SKM-1 treated with dmso at 0.1 percent for 144 hours (cell line): ENCODE data around the gene DPYSL4.

Experiments
- DNase-seq: peaks from one replicate; lab custom pipeline; 2025; ENCODE audit not compliant: unreplicated experiment; lab: John Stamatoyannopoulos, UW

The DPYSL4 gene

GRCh38 chr10:132162590-132163277, 24.0 kb upstream of the DPYSL4 start:
- DNase-seq: no peak

GRCh38 chr10:132163278-132163765, 23.4 kb upstream of the DPYSL4 start:
- peak; percentile 4 for DNase-seq

- DNase-seq: no peak
Observed at GRCh38 chr10:132163826-132164515, 22.8 kb upstream of the DPYSL4 start.

GRCh38 chr10:132164761-132165278, 21.9 kb upstream of the DPYSL4 start:
- DNase-seq: no peak

DNA sequence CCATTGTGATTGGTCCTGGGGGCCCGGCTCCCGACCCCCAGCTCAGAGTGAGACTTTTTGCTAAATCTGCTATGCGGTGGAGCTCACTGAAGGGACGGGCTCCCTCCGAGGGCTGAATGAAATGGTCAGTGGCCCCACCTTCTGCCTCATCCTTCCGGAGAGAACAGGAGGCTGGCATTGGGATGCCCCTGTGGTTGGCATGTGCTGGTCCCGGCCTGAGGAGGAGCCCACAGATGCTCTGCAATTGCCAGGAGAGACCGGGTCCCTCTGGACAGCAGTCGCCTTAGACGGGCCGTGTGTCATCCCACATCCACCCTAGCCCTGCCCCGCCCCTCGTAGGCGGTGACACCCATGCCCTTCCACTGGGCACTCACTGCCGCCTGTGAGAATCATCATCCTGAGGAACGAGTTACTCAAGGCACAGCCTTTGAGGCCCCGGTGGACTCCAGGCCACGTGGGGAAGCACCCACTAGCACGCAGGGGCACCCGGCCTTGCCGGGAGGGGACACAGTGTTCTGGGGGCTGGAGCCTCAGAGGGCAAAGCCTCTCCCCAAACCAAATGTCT, 21.2 kb upstream of the DPYSL4 start:
- no peak for DNase-seq

GRCh38 chr10:132166216-132166950, 20.4 kb upstream of the DPYSL4 start:
- DNase-seq: no peak

DNA sequence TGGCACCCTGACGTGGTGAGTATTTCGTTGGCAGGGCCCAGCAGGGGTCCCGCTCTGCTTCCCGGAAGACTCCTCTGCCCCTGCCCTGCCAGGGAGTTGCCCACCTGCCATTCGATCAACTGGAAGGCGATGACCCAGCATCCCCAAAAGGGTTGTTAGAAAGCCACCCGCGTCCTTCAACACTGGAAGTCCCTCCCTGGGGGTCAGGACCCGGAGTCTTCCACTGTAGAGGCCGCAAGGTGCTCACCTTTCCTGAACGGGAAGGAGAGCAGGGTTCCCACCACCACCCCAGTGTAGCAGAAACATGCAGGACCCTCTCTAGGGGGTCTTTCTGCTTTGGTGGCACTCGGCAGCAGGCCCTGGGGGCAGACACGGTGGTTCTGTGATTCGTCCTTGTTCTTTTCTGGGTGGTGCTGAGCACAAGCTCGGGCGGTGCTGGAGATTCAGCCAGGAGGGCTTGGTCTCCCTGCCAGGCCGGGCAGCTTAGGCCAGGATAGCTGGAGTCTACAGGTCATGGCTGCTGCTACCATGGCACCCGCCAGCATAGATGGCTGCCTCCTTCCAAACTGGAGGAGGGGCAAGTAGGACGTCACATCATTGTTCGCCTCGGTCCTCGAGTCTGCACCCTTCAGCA, 19.6 kb upstream of the DPYSL4 start:
- DNase-seq: no peak

- DNase-seq: no peak
Observed at GRCh38 chr10:132167976-132168375, 18.8 kb upstream of the DPYSL4 start.

GRCh38 chr10:132168571-132169030, 18.1 kb upstream of the DPYSL4 start:
- no peak for DNase-seq

DNA sequence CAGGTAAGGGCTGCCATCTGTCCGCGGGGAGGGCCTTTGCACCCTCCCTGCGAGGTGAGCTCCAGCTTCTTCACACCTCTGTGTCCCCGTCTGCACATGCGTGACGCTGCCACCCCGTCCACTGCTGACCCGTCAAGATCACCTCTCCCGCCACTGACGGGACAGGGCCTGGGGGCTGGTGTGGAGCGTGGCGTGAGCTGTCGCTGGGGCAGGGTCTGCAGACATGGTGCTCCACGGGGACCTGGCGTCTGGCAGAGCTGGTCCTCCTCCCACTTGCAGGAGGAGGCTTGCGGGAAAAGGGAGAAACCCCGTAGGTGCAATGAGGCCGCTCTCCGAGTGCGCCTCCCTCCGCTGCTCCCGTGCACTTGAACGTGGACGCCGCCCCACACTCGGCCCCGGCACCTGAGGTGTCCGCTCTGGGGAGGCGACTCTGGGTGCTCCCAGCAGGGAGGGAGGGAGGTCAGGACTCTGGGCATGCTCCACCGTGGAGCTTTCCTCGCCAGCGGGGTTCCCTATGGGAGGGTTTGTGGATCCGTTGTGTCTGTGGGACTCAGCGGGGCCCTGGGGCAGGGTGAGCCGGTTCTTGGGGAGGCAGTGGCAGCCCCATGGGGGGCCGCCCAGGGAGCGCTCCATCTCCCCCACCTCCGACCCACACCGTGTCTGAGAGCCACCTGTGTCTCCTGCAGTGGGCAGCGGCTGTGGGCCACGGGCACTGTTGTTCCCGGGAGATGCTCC, 17.6 kb upstream of the DPYSL4 start:
- DNase-seq: no peak

GRCh38 chr10:132169766-132170560, 16.8 kb upstream of the DPYSL4 start:
- no peak for DNase-seq

DNA sequence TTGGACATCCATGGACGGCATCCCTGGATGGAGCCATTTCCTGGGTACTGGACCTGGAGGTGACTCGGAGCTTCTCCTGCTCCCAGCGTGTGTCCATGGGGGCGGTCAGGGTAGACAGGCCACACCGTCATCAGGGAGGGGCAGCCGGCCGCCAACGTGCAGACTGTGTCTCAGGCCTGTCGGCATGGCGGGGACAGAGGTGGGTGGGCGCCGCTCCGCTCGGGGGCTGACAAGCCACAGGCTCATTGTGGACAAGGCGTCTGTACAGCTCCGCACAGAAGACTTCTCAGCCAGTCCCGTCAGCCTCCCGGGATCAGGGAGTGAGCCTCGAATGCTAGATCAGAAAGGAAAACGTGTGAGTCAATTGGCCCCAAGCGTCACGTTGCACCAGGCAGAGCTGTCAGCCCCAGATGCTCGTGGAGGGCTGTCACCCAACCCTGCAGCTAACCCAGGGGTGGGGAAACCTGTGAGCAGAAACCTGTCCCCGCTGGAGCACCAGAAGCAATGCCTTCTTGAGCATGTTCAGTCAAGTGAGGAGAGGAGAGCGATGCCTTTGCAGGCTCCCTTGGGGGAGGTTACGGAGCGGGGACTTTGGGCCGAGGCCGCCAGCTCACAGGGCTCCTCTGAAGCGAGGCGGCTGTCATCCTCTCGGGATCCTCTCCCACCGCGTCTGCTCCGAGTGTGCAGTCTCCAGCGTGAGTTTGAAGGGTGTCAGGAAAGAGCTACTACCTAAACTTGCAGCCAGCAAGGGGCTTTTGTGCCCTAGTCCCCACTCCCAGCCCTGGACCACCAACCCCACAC, 16.0 kb upstream of the DPYSL4 start:
- DNase-seq: no peak

DNA sequence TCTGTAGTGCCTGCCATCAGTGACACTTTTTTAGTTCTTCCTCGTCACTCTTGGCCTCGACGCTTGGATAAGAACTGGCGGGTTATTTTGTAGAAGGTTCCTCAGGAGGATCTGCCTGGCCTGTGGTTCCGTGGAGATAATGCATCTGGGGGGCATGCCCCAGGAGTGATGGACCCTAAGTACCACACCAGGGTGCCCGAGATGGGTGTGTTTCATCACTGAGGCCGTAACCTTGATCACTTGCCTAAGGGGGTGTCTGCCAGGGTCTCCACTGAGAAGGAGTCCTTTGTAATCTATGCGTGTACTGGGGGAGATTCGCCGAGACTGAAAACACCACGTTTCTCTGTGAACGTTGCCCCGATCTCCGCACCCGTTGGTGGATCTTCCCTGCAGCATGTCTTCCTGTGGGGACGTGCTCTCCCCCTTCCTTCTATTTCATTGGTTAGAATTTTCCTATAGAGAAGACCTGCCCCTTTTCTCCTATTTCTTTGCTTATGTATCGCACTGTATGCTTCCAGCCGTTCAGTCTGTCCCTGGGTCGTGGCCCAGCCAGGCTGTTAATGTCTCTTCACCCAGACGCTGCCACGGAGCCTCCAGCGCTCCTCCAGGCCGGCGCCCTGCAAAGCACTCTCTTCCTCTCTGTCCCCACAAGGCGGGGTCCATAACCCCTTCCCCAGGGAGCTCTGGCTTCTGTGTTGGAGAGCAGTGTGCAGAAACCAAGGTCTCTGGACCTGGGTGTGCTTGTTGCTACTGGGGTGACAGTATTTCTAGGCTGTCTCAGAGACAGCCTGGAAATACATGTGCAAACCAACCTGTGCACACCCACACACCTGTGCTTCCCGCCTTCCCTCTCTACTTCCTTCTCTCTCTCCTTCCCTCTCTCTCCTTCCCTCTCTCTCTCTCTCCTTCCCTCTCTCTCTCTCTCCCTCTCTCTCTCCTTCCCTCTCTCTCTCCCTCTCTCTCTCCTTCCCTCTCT, 14.4 kb upstream of the DPYSL4 start:
- no peak for DNase-seq

GRCh38 chr10:132173185-132173584, 13.6 kb upstream of the DPYSL4 start:
- no peak for DNase-seq

DNA sequence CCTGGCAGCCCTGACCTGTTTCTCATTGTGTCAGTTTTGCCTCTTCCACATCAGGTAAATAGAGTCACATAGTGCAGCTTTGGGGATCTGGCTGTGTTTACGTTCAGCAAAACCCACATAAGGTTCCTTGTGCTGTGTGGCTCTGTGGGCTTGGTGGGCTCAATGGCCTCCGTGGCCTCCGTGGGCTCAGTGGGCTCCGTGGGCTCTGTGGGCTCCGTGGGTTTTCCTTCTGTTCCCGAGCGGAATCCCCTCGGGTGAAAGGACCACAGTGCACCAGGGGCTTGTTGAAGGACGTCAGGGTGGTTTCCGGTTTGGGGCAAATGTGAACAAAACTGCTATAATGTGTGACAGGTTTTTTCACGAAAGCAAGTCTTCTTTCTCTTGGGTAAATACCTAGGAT, 12.5 kb upstream of the DPYSL4 start:
- DNase-seq: no peak

DNA sequence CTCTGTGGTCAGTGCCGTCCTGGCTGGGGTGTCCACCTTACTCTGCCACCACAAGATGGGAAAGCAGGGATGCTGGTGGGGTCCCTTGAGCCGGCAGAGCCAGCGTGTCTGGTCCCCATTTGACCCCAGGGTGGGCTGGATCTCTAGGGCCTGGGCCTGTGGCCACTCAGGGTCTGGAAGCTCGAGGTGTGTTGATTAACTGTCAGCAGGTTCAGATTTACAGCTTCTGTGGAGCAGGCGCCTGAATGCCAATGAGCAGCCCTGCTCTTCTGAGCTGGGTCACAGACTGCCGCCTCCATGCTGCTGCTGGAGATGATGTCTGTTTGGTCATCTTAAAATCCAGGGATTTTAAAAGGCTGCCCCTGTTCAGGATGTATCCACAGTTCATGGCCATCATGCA, 11.3 kb upstream of the DPYSL4 start:
- DNase-seq: no peak

GRCh38 chr10:132175907-132176581, 10.7 kb upstream of the DPYSL4 start:
- no peak for DNase-seq
